NCI-H1694 treated with DMSO at 0.1 percent for 48 hours (cell line): ENCODE measurements around the gene MTRR.
A peak's percentile ranks its signal among the peaks of the same experiment; 100 is the strongest.
"Not testable (repeated sequence)": the region's sequence is repeated elsewhere in the genome, so short reads cannot be mapped to it uniquely, and the experiment has no call there.

Experiments used
- DNase-seq: peaks from one replicate; lab custom pipeline; 2025; lab: John Stamatoyannopoulos, UW

Gene MTRR

DNA sequence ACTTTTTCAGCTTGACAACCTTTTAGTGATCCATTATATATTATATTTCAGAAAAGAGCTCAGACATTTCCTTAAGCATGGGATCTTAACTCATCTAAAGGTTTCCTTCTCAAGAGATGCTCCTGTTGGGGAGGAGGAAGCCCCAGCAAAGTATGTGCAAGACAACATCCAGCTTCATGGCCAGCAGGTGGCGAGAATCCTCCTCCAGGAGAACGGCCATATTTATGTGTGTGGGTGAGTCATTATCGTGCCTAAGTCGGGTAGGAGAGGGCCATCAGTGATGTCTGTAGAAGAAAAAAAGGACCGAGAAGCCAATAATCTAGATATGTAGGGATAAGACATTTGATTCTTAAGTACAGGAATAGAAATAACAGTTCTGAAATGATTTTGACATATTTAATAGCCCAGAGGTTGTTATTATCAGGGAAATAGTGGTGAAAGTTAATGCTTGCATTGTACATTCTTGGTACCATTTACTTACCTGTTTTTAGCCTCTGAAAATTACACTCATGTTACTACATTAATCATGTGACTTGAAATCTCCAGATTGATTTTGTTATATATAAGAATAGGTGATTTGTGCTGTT is 28.2 kb downstream of the MTRR start:
- DNase-seq: peak; percentile 15

DNA sequence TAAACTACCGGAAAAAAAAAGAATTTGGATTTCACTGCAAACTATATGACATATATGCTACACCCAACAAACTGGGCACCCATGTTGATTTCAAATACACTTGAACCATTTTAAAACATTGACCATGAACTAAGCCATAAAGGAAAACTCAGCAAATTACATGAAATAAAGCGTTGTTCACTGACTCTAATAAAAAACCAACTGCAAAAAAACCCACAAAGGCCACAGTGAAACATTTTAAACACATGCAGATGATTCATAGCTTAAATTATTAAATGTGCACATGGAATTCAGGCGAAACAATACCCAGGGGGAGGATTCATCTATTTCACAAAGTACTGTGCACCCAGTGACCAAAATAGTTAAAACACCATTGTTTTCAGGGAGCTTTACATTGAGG is 33.3 kb downstream of the MTRR start:
- no peak for DNase-seq

DNA sequence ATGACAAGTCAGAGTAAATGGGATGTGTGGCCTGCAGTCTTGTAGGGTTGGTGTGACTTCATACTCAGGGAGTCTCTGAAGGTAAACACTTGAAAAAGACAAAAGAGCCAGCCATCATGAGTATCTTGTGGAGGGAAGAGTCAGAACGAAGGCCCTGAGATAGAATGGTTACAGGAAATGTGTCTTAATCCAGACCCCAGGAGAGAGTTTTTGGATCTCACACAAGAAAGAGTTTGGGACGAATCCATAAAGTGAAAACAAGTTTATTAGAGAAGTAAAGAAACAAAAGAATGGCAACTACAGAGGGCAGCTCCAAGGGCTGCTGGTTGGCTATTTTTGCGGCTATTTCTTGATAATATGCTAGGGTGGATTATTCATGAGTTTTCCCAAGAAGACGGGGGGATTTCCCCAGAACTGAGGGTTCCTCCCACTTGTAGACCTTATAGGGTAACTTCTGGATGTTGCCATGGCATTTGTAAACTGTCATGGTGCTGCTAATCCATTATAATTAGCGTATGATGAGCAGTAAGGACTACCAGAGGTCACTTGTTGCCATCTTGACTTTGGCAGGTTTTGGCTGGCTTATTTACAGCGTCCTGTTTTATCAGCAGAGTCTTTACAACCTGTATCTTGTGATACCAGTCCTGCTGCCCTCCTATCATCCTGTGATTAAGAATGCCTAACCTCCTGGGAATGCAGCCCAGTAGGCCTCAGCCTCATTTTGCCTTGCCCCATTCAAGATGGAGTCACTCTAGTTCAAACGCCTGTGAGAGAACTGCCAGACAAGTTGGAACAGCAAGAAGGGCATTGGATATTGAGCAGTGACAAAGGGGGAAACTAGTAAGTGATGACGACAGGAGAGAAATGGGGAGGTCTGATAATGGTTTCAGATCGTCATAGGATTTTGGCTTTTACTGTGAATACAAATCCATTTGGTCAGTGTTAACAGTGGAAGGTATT is 34.0 kb downstream of the MTRR start:
- no peak for DNase-seq

DNA sequence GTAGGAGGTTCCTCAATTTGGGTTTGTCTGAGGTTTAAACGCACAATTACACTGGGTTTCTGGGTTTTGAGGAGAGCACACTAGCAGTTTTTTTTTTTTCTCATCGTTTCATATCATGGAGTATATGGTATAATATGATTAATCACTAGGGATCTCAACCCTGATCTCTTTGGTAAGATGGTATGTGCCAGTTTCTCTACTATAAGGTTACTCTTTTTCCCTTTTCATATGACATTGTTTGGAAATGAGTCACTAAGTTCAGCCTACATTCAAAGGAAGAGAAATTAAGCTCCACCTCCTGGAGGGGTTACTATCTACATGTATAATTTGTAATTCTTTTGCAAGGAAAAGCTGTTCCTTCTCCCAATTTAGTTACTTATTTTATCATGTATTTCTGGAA is 35.2 kb downstream of the MTRR start:
- no peak for DNase-seq

DNA sequence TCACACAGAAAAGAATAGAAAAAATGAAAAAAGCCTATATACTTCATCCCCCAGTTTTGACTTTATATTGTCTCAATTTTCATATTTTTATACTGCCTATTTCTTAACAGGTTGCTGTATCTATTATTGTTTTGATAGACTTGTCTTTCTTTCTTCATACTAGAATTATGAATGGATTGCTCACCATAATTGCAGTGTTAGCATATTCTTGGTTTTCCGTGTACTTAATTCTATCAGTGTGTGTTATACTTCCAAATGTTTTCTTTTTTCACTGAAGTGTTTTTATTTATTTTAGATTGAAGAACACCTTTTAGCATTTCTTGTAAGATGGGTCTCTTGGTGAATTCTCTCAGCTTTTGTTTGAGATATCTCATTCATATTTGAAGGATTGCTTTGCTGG is 38.7 kb downstream of the MTRR start:
- no peak for DNase-seq

DNA sequence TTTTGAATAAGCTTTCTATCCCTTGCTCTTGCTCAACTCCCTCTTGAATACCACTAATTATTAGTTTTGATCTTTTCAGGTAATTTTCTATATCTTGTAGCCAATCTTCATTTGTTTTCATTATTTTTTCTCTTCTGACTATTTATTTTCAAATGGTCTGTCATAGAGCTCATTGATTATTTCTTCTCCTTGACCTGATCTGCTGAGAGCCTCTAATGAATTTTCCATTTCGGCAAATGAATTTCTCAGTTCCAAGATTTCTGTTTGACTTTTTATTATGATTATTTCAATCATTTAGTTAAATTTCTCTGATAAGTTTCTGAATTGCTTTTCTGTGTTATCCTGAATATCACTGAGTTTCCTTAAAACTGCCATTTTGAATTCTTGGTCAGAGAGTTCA is 39.4 kb downstream of the MTRR start:
- DNase-seq: no peak

DNA sequence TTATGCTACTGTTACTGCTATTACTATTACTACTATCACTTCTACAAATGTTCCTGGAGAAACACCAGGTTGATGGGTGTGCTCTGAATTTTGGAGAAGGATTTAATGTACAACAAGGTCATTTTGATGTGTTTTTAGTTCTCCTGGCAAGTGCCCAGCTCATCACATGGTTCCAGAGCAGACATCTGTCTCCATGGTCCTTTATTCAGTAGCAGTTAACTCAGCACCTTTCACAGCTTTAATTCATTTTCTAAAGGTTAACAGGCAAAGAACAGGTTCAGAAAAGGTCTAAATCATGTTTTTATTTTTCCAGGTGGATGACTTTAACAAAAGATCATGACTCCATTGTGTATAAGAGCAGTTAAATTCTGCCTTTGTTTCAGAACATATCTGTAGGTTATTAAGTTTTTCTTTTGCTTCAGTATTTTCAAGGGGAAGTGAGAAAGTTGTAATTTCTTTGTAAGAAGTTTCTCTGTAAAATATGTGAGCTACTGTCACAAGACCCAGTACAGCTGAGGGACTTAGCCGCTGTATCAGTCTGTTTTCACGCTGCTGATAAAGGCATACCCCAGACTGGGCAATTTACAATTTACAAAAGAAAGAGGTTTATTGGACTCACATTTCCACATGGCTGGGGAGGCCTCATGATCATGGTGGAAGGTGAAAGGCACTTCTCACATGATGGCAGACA is 41.9 kb downstream of the MTRR start:
- DNase-seq: peak; percentile 58

DNA sequence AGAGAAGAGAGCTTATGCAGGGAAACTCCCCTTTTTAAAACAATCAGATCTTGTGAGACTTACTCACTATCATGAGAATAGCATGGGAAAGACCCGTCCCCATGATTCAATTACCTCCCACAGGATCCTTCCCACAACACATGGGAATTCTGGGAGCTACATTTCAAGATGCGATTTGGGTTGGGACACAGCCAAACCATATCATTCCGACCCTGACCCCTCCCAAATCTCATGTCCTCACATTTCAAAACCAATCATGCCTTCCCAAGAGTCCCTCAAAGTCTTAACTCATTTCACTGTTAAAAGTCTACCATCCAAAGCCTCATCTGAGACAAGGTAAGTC is 42.5 kb downstream of the MTRR start:
- DNase-seq: not testable (repeated sequence)

DNA sequence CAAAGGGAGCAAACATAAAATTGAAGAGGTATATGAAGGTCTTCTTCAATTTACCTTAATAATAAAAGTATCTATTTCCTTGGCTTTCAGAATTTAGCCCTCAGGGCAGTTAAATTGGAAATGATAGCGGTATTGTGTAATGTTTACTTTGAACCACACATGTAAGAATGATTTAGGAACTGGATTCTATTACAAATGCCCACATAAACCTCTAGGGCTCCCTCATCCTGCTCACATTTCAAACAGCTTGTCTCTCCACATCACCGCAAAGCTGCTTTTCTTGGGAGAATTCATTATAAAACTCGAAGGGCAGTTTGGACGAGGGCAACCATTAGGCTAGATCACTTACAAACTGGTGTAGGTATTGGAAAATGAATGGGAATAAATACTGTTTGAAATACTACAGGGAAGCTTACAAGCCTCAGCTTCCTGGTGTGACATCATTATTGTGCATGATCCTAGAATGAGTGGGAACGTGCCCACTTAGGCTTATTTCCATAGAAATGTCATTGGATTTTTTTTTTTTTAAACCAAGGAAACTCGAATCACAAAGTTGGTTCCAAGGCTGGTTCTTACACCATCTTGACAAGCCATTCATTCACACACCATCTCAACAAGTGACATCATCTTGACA is 47.3 kb downstream of the MTRR start:
- no peak for DNase-seq

DNA sequence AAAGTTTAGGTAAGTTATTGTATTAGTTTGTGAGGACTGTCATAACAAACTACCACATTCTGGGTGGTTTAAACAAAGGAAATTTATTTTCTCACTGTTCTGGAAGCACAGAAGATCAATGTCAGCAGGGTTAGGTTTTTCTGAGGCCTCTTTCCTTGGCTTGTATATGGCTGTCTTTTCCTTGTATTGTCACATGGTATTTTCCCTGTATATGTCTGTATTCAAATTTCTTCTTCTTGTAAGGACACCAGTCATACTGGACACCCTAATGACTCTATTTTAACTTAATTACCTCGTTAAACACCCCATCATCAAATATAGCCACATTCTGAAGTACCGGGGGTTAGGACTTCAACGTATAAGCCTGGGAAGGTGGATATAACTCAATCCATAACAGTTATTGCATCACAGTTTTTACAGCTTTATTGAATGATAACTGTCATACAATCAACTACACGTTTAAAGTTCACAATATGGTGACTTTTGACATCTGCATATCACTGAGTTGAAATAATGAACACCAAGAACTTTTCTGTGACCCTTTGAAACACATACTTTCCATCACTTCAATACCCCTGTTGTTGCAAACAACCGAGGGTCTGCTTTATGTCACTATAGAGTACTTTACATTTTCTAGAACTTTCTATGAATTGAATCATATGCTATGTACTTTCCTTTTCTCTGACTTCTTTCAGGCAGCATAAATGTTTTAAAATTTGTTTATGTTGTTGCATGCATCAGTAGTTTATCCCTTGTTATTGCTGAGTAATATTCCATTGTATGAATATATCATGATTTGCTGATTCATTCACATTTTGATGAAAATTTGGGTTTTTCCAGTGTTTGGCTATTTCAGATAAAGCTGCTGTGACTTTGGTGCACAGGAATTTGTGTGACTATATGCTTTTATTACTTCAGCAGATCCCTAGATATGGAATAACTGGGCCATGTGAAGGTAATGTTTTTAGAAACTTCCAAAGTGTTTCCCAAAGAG is 48.5 kb downstream of the MTRR start:
- no peak for DNase-seq

DNA sequence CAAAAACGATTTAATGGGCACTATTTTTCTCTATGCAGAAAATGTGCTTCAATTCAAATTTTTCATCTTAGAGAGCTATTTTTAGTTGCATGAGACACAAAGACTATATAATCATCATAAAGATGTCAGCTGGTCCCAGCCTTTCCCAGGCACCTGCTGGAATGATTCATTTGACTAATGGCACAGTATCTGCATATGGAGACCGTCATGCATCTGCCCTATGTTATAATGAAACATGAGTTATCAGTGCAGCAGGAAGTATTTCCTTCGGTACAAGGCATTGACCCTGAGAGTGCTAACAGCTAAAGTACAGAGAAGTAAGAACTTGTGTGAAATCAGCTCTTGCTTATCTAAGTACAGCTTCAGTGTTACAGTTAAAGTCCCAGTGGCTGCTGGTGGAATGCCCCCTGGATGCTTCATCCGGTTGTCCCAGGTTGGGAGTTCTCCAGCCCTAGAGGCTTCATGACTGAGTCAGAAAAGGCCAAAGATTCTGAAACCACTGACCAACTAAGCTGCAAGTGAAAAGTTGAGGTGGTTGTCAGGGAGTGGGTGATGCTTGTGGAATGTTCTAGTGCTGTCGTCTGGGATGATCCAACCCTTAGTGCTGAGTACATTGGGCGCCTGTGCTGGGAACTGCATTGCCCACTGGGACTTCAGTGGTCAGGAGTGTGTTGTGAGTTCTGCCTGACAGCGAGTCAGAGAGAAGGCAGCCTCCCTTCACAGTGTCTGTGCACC is 57.2 kb downstream of the MTRR start:
- no peak for DNase-seq

DNA sequence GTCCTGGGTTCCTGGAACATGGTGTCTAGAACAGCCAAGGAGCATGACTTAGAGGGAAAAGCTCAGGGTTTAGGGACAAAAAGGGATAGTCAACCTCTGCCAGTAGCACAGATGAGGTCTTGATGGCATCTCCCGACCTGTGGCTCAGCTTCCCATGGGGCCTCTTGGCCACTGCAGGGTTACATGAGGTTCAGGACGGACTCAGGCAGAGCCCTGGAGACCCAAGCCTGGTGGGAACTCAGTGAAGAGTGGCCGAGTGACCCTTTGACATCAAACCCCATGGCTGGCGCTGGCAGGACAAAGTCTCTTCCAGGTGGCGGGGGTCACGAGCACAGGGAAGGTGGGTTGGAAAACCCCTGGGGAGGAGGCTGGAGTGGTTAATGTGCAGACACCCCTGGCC is 57.8 kb downstream of the MTRR start:
- DNase-seq: no peak

DNA sequence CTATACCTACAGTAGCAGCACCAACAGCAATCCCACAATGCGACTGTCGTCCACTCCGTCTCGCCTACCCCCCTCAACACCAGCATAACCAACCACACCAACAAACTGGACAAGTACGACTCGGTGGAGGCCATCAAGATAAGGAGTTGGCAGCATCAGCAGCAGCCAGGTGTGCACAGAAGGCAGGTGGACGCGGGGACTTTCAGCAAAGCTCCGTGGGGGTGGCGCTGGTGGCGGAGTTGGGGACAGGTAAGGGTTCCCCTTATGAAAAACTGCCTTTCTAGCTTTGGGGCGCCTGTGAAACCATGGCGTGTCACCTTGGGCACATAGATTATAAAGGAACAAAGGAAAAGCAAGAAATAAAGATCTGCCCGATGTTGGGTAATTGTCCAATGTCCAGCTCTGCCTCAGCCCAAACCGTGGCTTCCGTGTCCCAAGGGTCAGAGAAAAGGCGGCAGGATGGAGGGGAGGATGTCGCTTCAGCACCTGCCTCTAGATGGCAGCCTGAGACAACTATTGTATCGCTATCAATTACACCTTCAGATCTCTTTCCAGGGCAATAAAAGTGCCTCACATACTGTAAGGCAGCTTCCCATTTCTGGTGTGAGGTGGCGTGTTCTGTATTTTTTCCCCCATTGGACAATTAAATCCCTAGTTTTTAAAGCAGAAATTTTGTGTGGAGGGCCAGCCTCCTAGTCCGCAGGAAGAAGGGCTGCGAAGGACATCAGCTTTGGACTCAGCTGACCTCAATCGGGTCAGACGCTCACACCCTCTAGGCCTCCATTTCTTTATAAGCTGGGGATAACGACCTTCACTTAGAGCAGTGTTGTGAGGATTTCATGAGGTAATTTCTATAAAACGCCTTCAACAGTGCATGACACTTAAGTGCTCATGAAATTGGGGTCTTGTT is 58.8 kb downstream of the MTRR start:
- DNase-seq: peak; percentile 79

DNA sequence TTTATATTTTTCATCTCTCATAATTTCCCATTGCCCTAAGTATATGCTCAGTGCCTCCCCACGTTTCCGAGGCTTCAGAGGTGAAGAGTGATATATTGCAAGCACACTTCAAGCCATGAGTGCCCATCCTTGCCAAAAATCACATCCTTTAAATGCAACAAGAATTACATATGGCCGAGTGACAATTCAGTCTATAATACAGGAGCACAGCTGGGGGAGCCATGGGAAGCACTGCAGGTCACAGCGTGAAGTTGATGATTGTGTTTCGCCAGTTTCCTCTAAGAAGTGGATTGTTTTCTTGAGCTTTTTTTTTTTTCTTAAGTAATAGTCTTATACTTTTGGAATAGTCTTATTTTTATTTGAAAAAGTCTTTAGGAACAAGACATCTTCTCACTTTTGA is 61.1 kb downstream of the MTRR start:
- no peak for DNase-seq

DNA sequence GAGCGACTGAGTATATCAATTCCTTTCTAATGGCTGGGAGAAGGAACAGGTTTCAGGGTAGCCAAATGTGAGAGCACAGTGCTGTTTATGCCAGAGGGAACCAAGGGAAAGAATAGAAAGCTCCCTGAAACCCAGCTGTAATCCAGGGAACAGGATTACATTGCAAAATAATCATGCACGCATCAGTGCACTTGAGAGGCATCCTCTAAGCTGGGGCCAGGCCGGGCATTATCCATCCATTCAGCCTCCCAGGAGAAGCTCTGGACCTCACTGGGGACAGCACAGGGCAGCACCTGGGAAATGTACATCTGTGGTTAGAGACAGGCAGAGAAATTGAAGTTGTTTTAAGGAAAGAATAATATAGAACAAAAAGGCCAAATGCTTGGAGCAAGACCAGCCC is 72.7 kb downstream of the MTRR start:
- DNase-seq: no peak

DNA sequence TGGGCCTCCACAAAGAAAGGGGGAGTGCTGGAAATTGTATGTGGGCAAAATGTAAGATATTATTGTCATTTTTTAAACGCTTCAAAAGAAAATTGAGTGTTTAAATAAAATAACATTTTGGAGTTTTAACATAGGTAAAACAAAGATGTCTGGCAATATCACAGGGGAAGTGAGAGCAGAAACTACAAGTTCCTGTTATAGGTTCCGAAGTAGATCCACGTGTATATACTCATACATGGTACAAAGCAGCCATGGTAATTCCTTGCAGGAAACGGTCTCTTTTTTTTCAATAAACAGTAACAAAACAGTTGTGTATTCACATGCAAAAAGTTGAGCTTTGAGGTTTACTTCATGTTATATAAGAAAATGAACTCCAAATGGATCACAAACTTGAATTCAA is 78.4 kb downstream of the MTRR start:
- DNase-seq: no peak
